GM12801 (cell line): ENCODE data around the gene BACE2.

Experiments used
- TF ChIP-seq, protein P1 (sequence below): IDR thresholded peaks from one replicate; pipeline ENCODE4 v1.5.1; 2011; ENCODE audit warnings: control low read depth; ENCODE audit not compliant: insufficient read length; ENCODE audit errors: extremely low read depth

Gene BACE2

GRCh38 chr21:41164052-41164451 is 3.9 kb upstream of the BACE2 start:
- TF ChIP-seq, protein P1, sequence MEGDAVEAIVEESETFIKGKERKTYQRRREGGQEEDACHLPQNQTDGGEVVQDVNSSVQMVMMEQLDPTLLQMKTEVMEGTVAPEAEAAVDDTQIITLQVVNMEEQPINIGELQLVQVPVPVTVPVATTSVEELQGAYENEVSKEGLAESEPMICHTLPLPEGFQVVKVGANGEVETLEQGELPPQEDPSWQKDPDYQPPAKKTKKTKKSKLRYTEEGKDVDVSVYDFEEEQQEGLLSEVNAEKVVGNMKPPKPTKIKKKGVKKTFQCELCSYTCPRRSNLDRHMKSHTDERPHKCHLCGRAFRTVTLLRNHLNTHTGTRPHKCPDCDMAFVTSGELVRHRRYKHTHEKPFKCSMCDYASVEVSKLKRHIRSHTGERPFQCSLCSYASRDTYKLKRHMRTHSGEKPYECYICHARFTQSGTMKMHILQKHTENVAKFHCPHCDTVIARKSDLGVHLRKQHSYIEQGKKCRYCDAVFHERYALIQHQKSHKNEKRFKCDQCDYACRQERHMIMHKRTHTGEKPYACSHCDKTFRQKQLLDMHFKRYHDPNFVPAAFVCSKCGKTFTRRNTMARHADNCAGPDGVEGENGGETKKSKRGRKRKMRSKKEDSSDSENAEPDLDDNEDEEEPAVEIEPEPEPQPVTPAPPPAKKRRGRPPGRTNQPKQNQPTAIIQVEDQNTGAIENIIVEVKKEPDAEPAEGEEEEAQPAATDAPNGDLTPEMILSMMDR, result no peak

GRCh38 chr21:41164981-41165655 is 2.8 kb upstream of the BACE2 start:
- TF ChIP-seq, protein P1, result no peak

- TF ChIP-seq, protein P1, result no peak
These were observed 1.1 kb upstream of the BACE2 start for GRCh38 chr21:41166884-41167283.

GRCh38 chr21:41168391-41169257 is 664 bp downstream of the BACE2 start:
- TF ChIP-seq, protein P1, result no peak

DNA sequence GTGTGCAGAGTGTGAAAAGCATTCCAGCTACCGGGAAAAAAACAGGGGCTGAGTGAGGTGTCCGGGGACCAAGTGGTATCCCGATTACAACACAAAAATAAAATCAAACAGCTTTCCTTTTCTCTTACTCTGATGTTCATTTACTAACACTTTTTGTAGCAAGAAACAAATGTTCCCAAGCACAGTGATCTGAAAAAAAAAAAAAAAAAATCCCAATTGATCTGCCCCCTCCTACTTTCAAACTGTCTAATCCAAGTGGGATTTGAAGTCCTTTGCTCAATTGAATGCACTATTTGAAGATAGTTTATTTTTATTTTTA is 1.3 kb downstream of the BACE2 start:
- TF ChIP-seq, protein P1, result no peak

DNA sequence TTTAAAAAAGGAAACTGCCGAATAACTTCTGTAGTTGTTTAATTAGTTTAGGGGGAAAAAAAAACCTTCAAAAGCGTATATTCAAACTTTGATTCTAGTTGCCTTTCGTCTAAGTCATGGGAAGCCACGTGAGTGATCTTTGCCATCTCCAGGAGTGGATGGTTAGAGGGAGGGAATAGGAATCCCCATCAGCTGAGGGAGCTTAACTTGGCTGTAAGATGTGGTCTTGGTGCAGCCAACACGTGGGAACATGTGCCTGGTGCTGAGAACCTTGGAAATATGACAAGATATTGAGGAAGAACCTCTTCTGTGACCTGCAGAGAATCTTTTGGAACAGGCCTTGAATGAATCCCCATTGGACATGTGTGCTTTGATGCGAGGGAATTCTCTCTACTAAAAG is 1.7 kb downstream of the BACE2 start:
- TF ChIP-seq, protein P1, result no peak

DNA sequence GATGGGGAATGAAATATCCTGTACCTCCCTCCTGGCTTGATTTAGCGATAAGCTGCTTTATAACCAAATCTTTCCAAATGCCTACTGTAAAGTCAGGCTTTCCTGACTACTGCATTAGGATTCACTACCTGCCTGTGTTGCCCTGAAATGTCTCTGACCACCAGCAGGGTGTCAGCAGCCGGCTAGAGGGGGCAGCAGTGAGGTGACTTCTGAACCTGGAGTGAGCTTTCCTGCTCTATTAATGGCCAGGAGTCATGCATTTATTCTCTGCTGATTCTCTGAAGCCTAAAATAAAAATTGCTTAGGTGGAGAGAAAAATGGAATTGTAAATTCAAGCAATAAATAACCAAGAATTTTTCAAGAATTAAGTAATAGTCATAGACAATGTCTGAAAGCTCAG is 2.5 kb downstream of the BACE2 start:
- TF ChIP-seq, protein P1, result no peak
